Esophagus squamous epithelium (tissue), 5 donors: Measurements from ENCODE around the gene TMEM165. TPM values are rescaled to one million over a fixed set of nuclear protein-coding genes. Genes with fewer than 3 reads are reported as not detected.

Experiments used
- DNase-seq: peaks from one replicate; lab custom pipeline; 2025; lab: John Stamatoyannopoulos, UW
- H3K27ac ChIP-seq, 4 donors: fragments of 200-600 bp; sonication (generic); one replicate each; pipeline ENCODE4 v1.5.1; 2016 to 2019; ENCODE audit warnings: mild to moderate bottlenecking in 1 of 4
- H3K27me3 ChIP-seq, 4 donors: fragments of 200-600 bp; sonication (generic); 1 replicate in 3 of 4; 2 replicates in 1 of 4; pipeline versions ENCODE4 v1.5.1 to v1.6.0; 2017 to 2021; ENCODE audit warnings: antibody characterized with exemption in 1 of 4
- H3K36me3 ChIP-seq, 3 donors: fragments of 200-600 bp; sonication (generic); one replicate each; pipeline ENCODE4 v1.5.1; 2016 to 2019
- H3K4me1 ChIP-seq, 3 donors: fragments of 200-600 bp; sonication (generic); one replicate each; pipeline ENCODE4 v1.5.1; 2017 to 2019
- H3K4me3 ChIP-seq, 4 donors: fragments of 200-600 bp; sonication (generic); 1 replicate in 3 of 4; 2 replicates in 1 of 4; pipeline ENCODE4 v1.5.1; 2016 to 2019; ENCODE audit warnings: mild to moderate bottlenecking in 2 of 4, moderate library complexity in 1 of 4
- H3K9me3 ChIP-seq, 3 donors: fragments of 200-600 bp; sonication (generic); one replicate each; pipeline ENCODE4 v1.5.1; 2016 to 2019
- CTCF ChIP-seq, 6 experiments: fragments of 450-650 bp in 4 of 6; fragments of 200-600 bp in 2 of 6; sonication (generic) in 2 of 6; IDR thresholded peaks; one replicate each; pipeline ENCODE4 v1.5.1; 2016 to 2019; ENCODE audit warnings: antibody characterized with exemption in 6 of 6, mild to moderate bottlenecking in 4 of 6, moderate library complexity in 4 of 6
- POLR2A ChIP-seq, 4 donors: fragments of 450-650 bp; IDR thresholded peaks; one replicate each; pipeline ENCODE4 v1.6.1; 2017; ENCODE audit warnings: antibody characterized with exemption in 4 of 4, mild to moderate bottlenecking in 4 of 4, moderate library complexity in 3 of 4
- WGBS, 2 donors: methylation state at CpG; one replicate each; pipeline ENCODE4 v1.1.5; 2018; 5-methylcytosine and 5-hydroxymethylcytosine counted together
- intact Hi-C: fragments of 100-400 bp; cut with DNase I; formaldehyde crosslinking; loops from one replicate; pipeline ENCODE4 v1.15.0; 2022
- total RNA-seq, 4 donors: library from RNA; depleted of rRNA; stranded (reverse); fragments of >200 nt; gene quantifications; one replicate each; pipeline ENCODE4 v1.1.0, GENCODE V29; 2016
- donor health status: DM: yes; HTN: yes; CAD: no.

TMEM165 gene
- total RNA-seq, 4 donors from 2014 or later, result 136 to 276 (median 179) TPM

GRCh38 chr4:55447108-55447708 lies 51.5 kb downstream of the TMEM165 start:
- DNase-seq, result no peak
- Histone ChIP-seq H3K9me3 (no peaks in the 10 kb centered on the region), H3K4me3 (no peak overlapping the region), H3K27ac (no peak overlapping the region), H3K36me3 (peaks cover 0 to 94% (median 4%) of the 10 kb centered on the region in 3 donors), H3K4me1 (no peaks in the 10 kb centered on the region), H3K27me3 (no peaks in the 10 kb centered on the region)
- intact Hi-C loops, result loop anchor here (10.0 kb wide), 1 partner anchor 102 kb away; the partner anchor contains the start of gene SRD5A3
- no peak for TF ChIP-seq CTCF (IDR thresholded peaks at IDR 0.05)
- TF ChIP-seq POLR2A (IDR thresholded peaks at IDR 0.05), result no peak
- WGBS, 2 donors, result 71 to 87% methylated on average over 9 of the region's 9 CpGs

- Histone ChIP-seq H3K36me3 (peaks cover 0 to 94% (median 3%) of the 10 kb centered on the region in 3 donors), H3K27ac (no peak overlapping the region), H3K27me3 (no peaks in the 10 kb centered on the region), H3K4me3 (no peak overlapping the region), H3K9me3 (no peaks in the 10 kb centered on the region), H3K4me1 (no peaks in the 10 kb centered on the region)
- intact Hi-C loops, result loop anchor here (10.0 kb wide), 1 partner anchor 103 kb away; the partner anchor contains the start of gene SRD5A3
- TF ChIP-seq CTCF (IDR thresholded peaks at IDR 0.05) (no peak), POLR2A (IDR thresholded peaks at IDR 0.05) (no peak)
- DNase-seq, result no peak
- 88 to 100% methylated on average over 1 of the region's 1 CpG for WGBS, 2 donors
These were observed 52.1 kb downstream of the TMEM165 start for GRCh38 chr4:55447831-55448230.

GRCh38 chr4:55450566-55450965 lies 54.8 kb downstream of the TMEM165 start:
- intact Hi-C loops, result no loop called here
- DNase-seq, result no peak
- 81 to 85% methylated on average over 7 of the region's 8 CpGs for WGBS, 2 donors
- Histone ChIP-seq H3K27me3 (no peaks in the 10 kb centered on the region), H3K9me3 (no peaks in the 10 kb centered on the region), H3K36me3 (peaks cover 0 to 98% (median 3%) of the 10 kb centered on the region in 3 donors), H3K27ac (no peak overlapping the region), H3K4me3 (no peak overlapping the region), H3K4me1 (no peaks in the 10 kb centered on the region)
- TF ChIP-seq POLR2A (IDR thresholded peaks at IDR 0.05) (no peak), CTCF (IDR thresholded peaks at IDR 0.05) (no peak)

- H3K9me3 ChIP-seq, result no peaks in the 10 kb centered on the region
- WGBS, 2 donors, result 32 to 40% methylated on average over 5 of the region's 5 CpGs
- no peaks in the 10 kb centered on the region for H3K4me1 ChIP-seq
- TF ChIP-seq POLR2A (IDR thresholded peaks at IDR 0.05) (no peak), CTCF (IDR thresholded peaks at IDR 0.05) (no peak)
- H3K36me3 ChIP-seq, result peaks cover 0 to 68% (median 3%) of the 10 kb centered on the region in 3 donors
- DNase-seq, result no peak
- intact Hi-C loops, result no loop called here
- H3K4me3 ChIP-seq, result no peak overlapping the region
- no peaks in the 10 kb centered on the region for H3K27me3 ChIP-seq
- H3K27ac ChIP-seq, result no peak overlapping the region
These were observed 62.4 kb downstream of the TMEM165 start for GRCh38 chr4:55458164-55458563.

- intact Hi-C loops, result no loop called here
- WGBS, 2 donors, result 51 to 70% methylated on average over 2 of the region's 2 CpGs
- no peak overlapping the region for H3K27ac ChIP-seq
- no peaks in the 10 kb centered on the region for H3K4me1 ChIP-seq
- no peak for DNase-seq
- H3K36me3 ChIP-seq, result peaks cover 0 to 63% (median 3%) of the 10 kb centered on the region in 3 donors
- no peaks in the 10 kb centered on the region for H3K27me3 ChIP-seq
- no peak for TF ChIP-seq POLR2A (IDR thresholded peaks at IDR 0.05)
- no peaks in the 10 kb centered on the region for H3K9me3 ChIP-seq
- no peak overlapping the region for H3K4me3 ChIP-seq
These were observed 62.9 kb downstream of the TMEM165 start for GRCh38 chr4:55458611-55459010.
